ENCODE results near the gene PYGB.

GRCh38 chr20:25317351-25318075 is 69.6 kb downstream of the PYGB start:
- no peak for TF ChIP-seq ZNF660 (tag by site-specific recombination; IDR thresholded peaks at IDR 0.05)
- TF ChIP-seq ZNF23 (tag by site-specific recombination; IDR thresholded peaks at IDR 0.05; ENCODE audit: borderline replicate concordance) = no peak
- TF ChIP-seq PBX3 (CRISPR knock-in tag; IDR thresholded peaks at IDR 0.05) = no peak
- no peak for TF ChIP-seq ZNF214 (tag by site-specific recombination; IDR thresholded peaks at IDR 0.05; ENCODE audit: borderline replicate concordance)
